ENCODE data around the gene RNU6-7. TPM values are rescaled to one million over a fixed set of nuclear protein-coding genes. Genes with fewer than 3 reads are reported as not detected.

The RNU6-7 gene
- polyA plus RNA-seq, 3 donors: not detected

DNA sequence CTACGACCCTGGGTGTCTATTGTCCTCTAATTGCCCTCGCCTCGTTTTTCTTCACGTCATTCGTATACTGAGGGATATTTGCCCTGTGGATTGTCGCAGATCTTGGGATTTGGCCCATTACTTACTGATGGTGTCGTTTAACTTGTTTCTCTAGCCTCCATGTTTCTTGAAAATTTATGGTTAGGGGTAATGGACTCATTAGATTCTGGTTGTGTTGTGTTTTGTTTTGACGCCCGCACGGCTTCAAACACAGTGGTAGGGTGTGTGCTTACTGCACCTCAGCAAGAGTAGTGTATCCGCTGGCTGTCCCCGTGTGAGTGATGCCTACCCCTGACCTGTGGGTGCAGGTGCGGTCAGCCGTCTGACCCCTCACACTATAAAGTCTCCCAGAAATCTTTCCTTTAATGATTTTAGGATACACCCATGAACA lies 2.1 kb downstream of the RNU6-7 start:
- DNase-seq: peak; percentile 23

DNA sequence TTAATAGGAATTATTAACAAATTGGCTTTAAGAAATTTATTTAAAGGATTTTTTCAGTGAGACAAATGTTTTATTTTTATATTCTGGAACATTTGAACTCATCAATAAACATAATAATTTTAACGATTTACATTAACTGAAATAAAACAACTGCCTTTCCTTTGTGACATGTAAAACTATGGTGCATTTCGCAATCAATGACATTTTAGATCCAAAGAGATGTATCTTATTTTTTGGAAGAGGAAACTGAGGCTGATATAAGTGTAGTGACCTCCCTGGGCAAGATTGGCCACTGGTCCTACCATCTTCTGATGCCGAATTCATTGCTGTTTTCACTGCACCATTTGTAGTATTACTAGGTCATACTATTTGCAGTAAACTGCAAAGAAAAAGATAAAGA lies 3.7 kb downstream of the RNU6-7 start:
- DNase-seq: no peak

DNA sequence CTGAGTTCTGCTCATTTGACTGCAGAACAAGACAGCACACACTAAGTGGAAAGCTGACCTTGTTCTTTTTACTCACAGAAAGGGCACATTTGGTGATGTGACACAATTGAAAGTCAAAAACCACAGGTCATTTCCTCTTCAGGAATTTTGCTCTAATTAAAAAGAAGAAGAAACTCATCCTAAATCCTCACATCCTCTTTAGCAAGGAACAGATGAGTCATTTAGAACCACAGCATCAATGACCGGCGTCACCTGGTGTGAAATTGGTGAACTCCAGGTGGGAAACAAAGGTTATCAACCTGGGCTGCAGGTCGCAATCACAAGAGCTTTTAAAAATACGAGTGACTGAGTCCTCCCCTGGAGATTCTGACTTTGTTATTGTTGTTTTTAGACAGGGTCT lies 4.1 kb downstream of the RNU6-7 start:
- no peak for DNase-seq

DNA sequence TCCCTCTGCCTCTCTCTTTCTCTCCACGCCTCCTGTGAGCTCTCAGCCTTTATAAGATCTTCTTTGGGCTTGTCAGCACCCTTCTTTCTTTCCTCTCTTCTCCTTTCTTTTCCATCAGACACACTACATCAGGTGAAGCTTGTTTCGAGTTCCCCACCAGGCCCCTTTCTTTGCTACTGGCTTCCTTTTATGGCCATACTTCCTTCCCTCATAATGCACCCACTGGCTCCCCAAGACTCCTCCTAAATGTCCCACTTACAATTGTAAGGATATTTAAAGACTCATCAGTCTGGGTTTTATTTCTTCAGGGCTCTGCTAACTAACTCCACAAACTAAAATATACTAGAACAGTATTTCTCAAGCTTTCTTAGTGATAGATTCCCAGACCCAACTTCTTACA lies 4.7 kb downstream of the RNU6-7 start:
- DNase-seq: no peak

DNA sequence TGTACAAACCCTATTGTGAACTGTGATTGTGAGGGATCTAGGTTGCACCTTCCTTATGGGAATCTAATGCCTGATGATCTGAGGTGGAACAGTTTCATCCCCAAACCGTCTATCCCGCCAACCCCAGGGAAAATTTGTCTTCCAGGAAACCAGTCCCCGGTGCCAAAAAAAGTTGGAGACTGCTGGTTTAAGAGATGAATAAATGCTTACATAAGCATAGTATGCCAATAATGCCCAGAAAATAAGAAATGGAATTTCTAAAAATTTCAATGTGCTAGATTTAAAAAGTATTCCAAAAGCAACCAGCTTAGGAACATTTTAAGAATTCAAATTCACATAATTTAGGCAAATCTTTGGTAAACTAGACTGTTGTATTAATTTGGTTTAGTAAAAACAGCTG lies 6.6 kb downstream of the RNU6-7 start:
- DNase-seq: no peak

DNA sequence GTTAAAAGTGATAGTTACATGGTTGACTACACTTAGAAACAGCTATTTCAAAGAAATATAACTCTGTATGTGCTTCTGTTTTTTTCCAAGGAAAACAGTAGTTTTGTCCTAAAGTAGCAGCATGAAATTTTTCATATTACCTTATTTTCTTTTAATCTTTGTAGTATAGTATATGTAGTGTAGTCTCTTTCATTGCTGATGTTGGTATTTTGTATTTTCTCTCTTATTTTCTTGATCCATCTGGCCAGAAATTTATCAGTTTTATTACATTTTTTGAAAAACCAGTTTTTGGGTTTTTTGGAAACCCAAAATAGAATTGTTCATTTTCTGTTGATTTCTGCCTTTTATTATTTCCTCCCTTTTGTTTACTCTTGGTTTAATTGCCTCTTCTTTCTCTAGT lies 7.6 kb downstream of the RNU6-7 start:
- no peak for DNase-seq

DNA sequence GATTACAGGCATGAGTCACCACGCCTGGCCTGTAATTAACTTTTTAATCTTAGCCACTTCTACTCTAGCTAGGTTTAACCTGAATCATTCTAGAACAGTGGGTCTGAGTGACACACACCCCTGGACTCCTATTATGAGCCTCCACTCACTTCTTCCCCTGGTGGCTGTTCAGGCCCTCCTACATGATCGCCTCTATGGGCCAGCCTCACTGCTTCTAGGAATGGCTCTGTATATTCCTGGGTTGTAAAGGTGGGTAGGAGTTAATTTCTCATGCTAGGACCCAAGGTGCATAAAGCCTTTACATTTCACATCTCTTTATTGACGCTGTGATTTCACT lies 9.2 kb downstream of the RNU6-7 start:
- no peak for DNase-seq

DNA sequence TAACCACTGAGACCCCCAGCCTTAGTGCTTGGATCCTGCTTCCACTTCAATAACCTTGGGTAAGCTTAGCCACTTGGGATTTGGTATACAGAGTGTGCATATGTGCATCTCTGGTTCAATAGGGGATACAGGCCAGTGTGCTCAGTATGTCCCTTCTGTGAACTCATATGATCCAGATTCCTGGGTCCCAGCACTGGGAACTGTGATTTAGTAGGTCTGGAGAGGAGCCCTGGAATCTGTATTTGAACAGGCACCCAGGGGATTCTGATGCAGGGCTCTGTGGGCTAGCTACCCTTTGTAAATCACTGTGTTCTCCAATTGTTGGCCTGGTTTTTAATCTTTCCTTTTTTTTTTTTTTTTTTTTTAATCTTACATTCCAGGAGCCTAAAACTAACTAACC lies 11.0 kb downstream of the RNU6-7 start:
- DNase-seq: no peak

DNA sequence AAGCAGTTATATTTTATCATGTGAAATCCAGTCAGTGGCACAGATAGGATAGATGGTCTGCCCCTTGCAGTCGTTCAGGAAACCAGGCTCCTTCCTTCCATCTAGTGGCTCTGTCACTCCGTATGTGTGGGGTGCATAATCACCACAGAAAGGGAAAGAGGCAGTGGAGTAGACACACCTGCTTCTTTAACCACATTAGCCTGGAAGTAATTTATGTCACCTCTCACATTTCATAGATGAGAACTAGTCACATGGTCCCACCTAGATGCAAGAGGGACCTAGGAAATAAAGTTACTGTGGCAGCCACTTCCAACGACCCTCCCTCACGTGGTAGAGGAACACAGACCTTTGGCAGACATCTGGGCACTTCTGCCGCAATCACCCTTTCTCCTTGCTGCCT lies 15.5 kb downstream of the RNU6-7 start:
- no peak for DNase-seq

DNA sequence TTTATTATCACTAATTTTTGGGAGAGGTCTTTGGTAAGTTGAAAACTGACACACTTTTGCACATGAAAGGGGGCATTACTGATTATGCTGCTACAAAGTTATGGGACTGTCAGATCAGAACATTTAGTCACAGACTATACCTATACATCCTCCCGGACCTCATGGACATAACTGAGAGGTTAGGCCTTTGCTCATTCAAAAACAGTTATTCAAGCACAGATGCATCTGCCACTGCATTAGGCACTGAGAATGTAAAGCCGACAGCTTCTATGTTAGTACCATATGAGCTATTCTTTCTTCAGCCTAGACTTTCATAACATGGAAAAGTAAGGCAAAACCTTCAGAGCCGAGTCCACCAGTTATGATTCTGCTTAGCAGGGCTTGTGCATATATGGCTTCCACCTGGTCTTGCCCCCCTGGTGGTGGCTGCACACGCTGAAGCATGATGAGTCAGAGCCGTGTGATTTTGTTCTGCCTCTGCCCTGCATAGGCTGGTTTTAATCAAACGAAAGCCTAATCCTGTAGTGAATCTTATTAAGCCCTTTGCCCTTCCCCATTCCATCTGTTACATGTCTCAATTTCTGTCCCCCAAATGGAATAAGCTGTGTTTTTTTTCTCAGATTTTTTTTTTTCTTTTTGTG lies 23.0 kb downstream of the RNU6-7 start:
- DNase-seq: no peak

DNA sequence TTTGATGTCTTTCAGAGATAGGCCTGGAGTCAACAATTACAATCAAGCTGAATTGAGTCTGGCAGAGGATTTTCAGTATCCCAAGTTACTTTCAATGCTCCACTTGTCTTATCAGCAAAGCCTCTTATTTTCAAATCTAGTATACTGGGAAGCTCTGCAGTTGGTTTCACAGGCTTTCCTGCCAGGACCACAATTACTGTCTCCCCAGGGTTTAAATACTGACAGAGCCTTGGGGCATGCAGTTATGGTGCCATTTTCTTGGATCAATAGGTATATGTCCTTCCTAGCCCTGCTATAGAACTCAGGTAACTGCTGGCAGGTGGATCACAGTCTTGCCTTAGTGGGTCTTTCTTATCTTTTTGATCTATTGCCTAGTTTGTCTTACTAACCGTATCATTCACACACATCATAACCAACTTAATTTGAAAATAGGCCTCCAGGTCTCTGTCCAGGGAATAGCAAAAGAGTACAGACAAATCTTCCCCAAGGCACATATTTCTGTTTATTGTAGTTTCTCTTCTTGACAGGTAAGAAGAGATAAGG lies 23.6 kb downstream of the RNU6-7 start:
- DNase-seq: no peak

DNA sequence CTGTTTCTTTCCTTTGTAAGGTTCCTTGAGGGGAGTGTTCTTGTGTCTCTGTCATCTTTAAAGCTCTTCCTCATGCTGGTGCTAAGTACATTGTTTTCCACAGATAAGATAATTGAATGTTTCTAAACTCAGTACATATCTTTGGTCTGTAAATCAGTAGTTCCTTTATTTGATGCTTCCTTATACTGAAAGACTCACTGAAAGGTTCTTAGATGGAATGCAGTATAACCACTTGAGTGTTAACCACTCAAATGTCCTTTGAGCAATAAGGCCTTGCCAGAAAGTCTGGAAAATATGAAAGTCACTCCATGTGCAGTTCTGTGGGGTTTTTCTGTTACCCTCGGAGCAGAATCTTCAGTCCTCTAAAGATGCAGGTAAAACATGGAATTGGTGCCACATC lies 24.2 kb downstream of the RNU6-7 start:
- no peak for DNase-seq

DNA sequence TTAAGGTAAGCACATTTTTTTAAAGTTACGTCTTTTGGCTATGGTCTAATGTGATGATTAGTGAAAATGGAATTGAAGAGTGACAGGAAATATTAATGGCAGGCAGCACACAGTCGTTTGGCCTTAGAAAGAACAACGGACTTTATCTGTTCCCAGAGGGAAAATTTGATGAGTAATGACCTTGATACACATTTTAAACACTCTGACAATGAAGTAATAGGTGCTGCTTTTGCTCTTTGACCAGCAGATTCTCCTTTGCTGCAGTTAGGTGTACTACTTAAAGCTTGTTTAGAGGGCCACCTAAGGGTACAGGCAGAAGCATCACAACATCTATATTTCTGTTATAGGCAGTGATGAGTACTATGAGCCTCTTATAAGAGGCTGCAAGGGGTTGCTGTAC lies 28.3 kb downstream of the RNU6-7 start:
- DNase-seq: no peak

DNA sequence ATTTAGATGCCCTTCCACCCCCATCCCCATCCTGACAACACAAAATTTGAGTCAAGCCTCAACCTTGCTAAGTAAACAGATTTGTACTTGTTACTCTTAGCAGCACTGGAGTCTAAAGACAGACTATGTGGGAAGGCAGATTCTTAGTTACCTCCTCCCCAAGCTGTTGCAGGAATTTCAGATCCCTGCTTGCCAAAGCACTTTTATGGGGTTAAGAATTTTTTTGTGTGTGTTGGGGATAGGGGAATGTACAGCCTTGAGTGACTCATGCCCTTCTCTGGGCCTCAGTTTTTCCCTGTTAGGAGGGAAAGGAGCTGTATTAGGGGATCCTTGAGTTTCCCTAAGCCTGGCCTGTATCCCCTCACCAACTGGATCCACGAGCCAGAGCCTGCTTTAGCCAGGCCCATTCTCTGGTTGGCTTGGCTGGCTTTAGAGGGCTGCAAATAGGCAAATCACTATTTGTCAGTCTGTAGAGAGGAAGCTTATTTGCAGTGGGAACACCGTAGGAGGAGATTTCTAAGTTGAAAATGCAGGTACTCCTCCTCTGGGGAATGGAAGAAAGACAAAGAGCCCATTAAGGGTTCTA lies 28.9 kb downstream of the RNU6-7 start:
- DNase-seq: no peak

DNA sequence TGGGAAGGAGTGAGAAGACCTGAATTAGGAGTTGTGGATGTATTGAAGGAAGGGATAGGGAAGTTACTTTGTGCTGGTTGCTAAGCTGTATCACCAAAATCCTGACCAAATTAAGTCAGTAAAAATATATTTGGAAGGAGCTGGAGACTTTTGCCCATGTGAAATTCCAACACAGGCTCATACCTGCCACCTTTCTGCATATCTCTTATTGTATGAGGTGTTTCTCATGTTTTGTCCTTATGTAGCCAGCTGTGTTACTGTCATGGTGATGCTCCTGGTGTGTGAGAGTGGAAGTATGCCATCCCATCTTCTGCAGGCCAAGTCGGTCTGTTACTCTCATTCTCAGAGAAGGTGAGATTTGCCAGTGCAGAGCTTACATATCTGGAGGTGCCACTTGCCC lies 30.6 kb downstream of the RNU6-7 start:
- no peak for DNase-seq

DNA sequence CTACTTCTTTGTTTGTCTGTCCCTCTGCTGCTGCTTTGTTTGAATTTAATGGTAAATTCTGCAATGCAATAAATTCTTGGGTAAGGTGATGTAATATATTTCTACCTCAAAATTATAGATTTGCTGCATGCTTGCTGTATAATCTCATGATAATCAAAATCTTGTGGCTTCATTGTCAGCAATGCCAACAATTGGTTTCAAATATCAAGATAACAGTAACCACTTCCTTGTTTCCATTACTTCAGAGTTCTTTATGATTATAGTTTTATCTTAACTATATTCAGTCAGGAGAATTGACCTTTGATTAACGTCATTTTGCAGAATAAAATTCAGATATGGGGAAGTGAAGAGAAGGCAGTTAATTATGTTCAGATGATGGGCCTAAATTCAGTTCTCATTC lies 31.4 kb downstream of the RNU6-7 start:
- DNase-seq: no peak

DNA sequence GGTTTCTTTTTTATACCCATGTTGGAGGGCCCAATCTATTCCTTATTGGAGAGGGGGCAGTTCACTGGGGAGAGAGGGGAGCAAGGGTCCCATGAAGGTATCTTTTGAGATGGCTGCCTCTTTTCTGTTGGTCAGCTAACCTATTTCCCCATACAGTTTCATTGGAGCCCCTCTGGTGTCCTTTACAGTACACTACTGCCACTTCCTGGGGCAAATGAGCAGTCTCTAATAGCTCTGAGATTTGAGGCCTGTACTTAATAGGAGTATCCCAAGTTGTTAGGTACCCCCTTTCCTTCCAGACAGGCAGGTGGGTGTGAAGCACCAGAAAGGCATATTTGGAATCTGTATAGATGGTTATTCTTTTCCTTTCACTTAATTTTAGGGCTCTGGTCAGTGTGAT lies 42.6 kb downstream of the RNU6-7 start:
- DNase-seq: no peak

DNA sequence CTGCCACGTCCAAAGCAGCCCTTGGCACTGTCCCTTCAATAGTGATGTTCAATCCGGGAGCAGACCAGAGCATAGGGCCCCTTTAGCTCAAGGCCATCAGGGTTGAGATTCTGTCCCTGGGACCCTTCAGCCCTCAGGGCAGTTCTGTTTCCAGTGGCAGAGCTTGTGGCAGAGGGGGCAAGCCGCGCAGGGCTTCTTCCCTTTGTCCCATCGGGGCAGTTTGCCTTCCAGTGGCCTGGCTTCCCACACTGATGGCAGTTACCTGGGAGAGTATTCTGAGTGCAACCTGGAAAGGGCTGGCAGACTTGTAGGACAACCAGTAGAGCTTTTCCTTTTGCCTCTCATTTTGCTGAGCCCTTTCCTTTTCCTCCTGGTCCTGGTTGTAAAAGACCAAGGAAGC lies 44.9 kb downstream of the RNU6-7 start:
- DNase-seq: no peak

DNA sequence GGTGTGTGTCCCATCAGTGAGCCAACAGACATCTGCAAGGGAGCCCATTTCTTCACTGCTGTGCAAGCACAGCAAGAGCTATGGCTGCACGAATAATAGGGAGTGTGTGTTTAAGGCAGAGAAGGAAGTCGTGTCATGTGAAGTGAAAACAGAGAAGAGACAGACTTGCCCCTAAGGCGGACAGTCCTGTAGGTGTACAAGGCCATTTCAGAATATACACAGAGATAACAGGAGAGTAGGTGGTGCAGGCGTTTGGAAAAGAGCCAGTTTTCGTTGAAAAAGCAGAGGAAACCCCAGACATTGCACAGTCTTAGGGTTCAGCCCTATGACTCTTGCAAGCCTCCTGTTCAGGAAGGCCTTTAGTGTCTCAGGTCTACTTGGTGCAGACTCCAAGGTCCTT lies 47.5 kb downstream of the RNU6-7 start:
- DNase-seq: no peak

DNA sequence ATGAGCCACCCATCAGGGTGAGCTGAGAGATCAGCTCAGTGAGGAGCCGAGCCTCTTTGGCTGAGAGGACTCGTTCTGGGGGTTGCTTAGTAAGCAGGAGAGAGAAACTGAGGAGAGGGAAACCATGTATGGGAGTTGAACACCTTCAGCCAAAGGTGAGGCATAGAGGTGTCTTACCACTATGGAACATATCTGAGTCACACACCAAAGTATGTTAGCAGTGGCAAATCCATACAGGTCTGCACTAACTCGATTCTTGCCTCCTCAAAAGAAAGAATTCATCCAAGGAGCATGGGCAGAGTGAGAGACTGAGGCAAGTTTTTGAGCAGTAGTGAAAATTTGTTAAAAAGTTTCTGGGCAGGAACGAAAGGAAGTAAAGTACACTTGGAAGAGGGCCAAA lies 47.9 kb downstream of the RNU6-7 start:
- DNase-seq: no peak

DNA sequence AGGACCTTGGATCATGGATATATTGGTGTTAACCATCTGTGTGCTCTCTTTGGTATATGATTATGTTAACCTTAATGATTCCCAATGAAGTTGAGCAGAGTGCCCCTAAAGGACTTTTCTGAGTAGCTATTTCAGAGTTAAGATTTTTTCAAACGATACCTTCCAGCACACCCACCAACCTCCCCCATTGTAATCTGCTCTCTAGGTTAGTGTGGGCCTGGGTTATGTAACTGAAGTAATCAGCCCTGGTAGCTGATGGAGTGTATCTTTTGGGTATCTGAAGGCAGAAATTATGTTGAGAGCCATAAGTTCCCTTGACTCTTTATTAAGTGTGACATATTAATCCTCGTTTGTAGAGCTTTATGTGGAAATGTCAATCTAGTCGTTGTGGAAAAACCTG lies 48.8 kb downstream of the RNU6-7 start:
- no peak for DNase-seq

DNA sequence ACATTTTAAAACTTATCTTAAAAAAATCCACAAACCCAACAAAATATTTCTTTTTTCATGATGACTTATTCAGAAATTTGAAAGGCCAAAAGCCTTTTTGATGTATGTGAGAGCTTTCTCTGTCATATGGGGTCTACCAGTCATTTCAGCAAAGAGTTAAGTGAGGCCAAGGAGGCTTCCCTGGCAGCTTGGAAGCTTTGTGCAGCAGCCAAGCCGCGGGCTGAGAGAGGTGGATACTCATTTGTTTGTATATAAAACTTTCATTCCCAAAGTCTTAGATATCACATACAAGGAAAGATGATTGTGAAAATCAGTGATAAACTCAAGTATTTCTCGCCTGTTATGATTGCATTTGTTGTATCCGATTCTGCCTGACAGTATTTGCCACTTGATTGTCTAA lies 49.7 kb downstream of the RNU6-7 start:
- no peak for DNase-seq

Data from renal pelvis (tissue), 4 donors.